HG02678 (cell line): ENCODE results near the gene CTCFL.

Experiments used
- ATAC-seq: cut with Tn5 transposase; IDR thresholded peaks from one replicate; pipeline ENCODE4 v1.9.1; 2021; ENCODE audit warnings: mild to moderate bottlenecking, moderate library complexity; ENCODE audit not compliant: unreplicated experiment

Gene CTCFL

GRCh38 chr20:57468523-57469417, 56.2 kb downstream of the CTCFL start:
- ATAC-seq: no peak

- ATAC-seq: no peak
Observed at GRCh38 chr20:57467742-57468141, 57.2 kb downstream of the CTCFL start.

GRCh38 chr20:57465943-57466342, 59.0 kb downstream of the CTCFL start:
- ATAC-seq: no peak

- ATAC-seq: no peak
Observed at GRCh38 chr20:57465486-57465885, 59.5 kb downstream of the CTCFL start.

GRCh38 chr20:57464642-57465211, 60.2 kb downstream of the CTCFL start:
- ATAC-seq: no peak

GRCh38 chr20:57462781-57463180, 62.2 kb downstream of the CTCFL start:
- ATAC-seq: no peak

- ATAC-seq: no peak
Observed at GRCh38 chr20:57461726-57462125, 63.2 kb downstream of the CTCFL start.

GRCh38 chr20:57460781-57461465, 64.0 kb downstream of the CTCFL start:
- ATAC-seq: no peak

- no peak for ATAC-seq
Observed at GRCh38 chr20:57459897-57460296, 65.0 kb downstream of the CTCFL start.

- ATAC-seq: no peak
Observed at GRCh38 chr20:57459278-57459677, 65.7 kb downstream of the CTCFL start.

- ATAC-seq: no peak
Observed at GRCh38 chr20:57458400-57459160, 66.4 kb downstream of the CTCFL start.

- no peak for ATAC-seq
Observed at GRCh38 chr20:57457243-57458095, 67.5 kb downstream of the CTCFL start.

GRCh38 chr20:57456116-57456515, 68.8 kb downstream of the CTCFL start:
- no peak for ATAC-seq

GRCh38 chr20:57455386-57455785, 69.6 kb downstream of the CTCFL start:
- ATAC-seq: no peak

- peak; percentile 38 for ATAC-seq
Observed at GRCh38 chr20:57451795-57452661, 72.9 kb downstream of the CTCFL start.

GRCh38 chr20:57451431-57451794, 73.5 kb downstream of the CTCFL start:
- ATAC-seq: no peak

- ATAC-seq: peak; percentile 37
Observed at GRCh38 chr20:57450931-57451330, 74.0 kb downstream of the CTCFL start.

- ATAC-seq: peak; percentile 83
Observed at GRCh38 chr20:57450419-57450818, 74.5 kb downstream of the CTCFL start.
